Retinal pigment epithelial cell (primary cell): Measurements from ENCODE around the gene UBXN2A.

ENCODE experiments used
- DNase-seq: peaks from one replicate; pipeline ENCODE4 v3.0.0-alpha.2; 2010; ENCODE audit warnings: low read depth
- H3K4me3 ChIP-seq: 2 replicates; pipeline ENCODE4 v1.5.1; 2011; ENCODE audit warnings: mild to moderate bottlenecking, low read length, control low read depth, moderate library complexity
- TF ChIP-seq, protein P1 (sequence below): conservative IDR thresholded peaks from 2 replicates; pipeline ENCODE4 v1.5.1; 2011; ENCODE audit warnings: low read depth, low read length, control low read depth, inconsistent platforms

The UBXN2A gene

DNA sequence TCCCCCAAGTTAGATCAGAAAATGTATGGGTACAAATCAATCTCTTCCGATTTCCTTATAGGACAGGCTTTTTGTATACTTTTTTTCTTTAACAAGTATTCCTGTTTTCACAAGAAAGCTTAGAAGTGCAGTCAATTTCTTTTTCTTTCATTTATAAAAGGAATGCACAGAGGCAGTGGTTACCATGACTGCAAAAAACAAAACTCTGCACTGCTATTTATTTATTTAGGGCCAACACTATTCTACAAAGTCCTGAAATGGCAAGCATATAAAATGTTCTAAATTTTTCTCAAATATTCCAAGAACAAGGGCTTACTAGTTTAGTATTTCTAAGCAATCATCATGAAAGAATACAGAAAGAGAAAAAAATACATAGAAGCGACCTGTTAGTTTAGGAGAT, 35.6 kb upstream of the UBXN2A start:
- no peak for DNase-seq
- no peak overlapping the region for H3K4me3 ChIP-seq
- TF ChIP-seq, protein P1, sequence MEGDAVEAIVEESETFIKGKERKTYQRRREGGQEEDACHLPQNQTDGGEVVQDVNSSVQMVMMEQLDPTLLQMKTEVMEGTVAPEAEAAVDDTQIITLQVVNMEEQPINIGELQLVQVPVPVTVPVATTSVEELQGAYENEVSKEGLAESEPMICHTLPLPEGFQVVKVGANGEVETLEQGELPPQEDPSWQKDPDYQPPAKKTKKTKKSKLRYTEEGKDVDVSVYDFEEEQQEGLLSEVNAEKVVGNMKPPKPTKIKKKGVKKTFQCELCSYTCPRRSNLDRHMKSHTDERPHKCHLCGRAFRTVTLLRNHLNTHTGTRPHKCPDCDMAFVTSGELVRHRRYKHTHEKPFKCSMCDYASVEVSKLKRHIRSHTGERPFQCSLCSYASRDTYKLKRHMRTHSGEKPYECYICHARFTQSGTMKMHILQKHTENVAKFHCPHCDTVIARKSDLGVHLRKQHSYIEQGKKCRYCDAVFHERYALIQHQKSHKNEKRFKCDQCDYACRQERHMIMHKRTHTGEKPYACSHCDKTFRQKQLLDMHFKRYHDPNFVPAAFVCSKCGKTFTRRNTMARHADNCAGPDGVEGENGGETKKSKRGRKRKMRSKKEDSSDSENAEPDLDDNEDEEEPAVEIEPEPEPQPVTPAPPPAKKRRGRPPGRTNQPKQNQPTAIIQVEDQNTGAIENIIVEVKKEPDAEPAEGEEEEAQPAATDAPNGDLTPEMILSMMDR: no peak

GRCh38 chr2:23905155-23905554, 35.1 kb upstream of the UBXN2A start:
- H3K4me3 ChIP-seq: no peak overlapping the region
- TF ChIP-seq, protein P1: no peak
- DNase-seq: no peak

DNA sequence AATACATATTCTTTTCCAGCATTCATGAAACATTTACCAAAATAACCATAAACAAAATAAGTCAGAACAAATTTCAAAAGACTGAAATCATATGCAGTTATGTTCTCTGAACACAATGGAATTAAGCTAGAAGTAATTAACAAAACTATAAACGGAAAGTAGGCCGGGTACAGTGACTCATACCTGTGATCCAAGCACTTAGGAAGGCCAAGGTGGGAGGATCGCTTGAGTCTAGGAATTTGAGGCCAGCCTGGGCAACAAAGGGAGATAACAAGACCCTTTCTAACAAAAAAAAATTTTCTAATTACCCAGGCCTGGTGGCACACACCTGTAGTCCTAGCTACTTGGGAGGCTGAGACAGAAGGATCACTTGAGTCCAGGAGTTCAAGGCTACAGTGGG, 28.2 kb upstream of the UBXN2A start:
- no peak overlapping the region for H3K4me3 ChIP-seq
- no peak for DNase-seq
- TF ChIP-seq, protein P1: no peak

- TF ChIP-seq, protein P1: no peak
- DNase-seq: no peak
- H3K4me3 ChIP-seq: no peak overlapping the region
Measured at GRCh38 chr2:23915327-23915726, 24.9 kb upstream of the UBXN2A start.

- TF ChIP-seq, protein P1: no peak
- no peak overlapping the region for H3K4me3 ChIP-seq
- no peak for DNase-seq
Measured at GRCh38 chr2:23916727-23917405, 23.4 kb upstream of the UBXN2A start.

DNA sequence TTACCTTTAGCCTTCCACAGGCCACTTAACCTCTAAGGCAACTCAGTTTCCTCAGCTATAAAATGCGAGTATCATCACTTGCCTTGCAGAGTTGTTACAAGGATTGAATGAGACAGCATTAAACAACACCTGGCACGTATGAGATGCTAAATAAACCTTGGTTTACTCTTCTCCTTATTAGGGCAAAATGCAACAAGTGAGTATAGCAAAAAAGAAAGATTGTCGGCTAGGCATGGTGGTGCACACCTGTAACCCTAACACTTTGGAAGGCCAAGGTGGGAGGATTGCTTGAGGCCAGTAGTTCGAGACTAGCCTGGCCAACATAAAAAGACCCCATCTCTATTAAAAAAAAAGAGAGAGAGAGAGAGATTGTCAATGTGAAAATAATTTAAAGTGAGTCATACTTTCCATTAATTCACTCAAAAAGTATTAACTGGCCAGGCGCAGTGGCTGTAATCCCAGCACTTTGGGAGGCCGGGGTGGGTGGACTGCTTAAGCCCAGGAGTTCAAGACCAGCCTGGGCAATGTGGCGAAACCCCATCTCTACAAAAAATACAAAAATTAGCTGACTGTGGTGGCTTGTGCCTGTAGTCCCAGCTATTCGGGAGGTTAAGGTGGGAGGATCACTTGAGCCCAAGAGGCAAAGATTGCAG, 21.3 kb upstream of the UBXN2A start:
- no peak overlapping the region for H3K4me3 ChIP-seq
- DNase-seq: no peak
- TF ChIP-seq, protein P1: no peak
